Measurements from ENCODE around the gene ALDH1A3. TPM values are rescaled to one million over a fixed set of nuclear protein-coding genes. Genes with fewer than 3 reads are reported as not detected.

The ALDH1A3 gene
- total RNA-seq, 2 experiments from 2014 or later = not detected

- Histone ChIP-seq H3K36me3 (ENCODE audit: insufficient read depth, low read length) (no peaks in the 10 kb centered on the region), H3K27me3 (ENCODE audit: control insufficient read depth in 1 of 2, insufficient read depth in 2 of 2, low read length in 2 of 2) (no peaks in the 10 kb centered on the region), H3K4me3 (ENCODE audit: low read length) (no peak overlapping the region), H3K27ac (ENCODE audit: low read depth in 1 of 2, low read length in 2 of 2) (no peak overlapping the region), H3K4me1 (ENCODE audit: insufficient read depth, low read length) (no peaks in the 10 kb centered on the region), H3K9me3 (ENCODE audit: control insufficient read depth in 1 of 2, insufficient read depth in 1 of 2, low read length in 2 of 2) (no peaks in the 10 kb centered on the region)
- Mint-ChIP-seq H3K27ac (no peak overlapping the region), H3K36me3 (ENCODE audit: low read depth) (no peaks in the 10 kb centered on the region), H3K4me1 (ENCODE audit: low read depth) (no peaks in the 10 kb centered on the region), H3K9me3 (no peaks in the 10 kb centered on the region), H3K27me3 (peaks cover 15% of the 10 kb centered on the region), H3K4me3 (no peak overlapping the region)
- ChIA-PET POLR2A (interaction anchor here (0.6 kb wide), 1 partner anchor 223 kb away, joined by 3 read pairs; no protein-coding TSS in a partner anchor), CTCF (no interaction called here)
- intact Hi-C loops (cut with DNase I, micrococcal nuclease) = no loop called here
- ATAC-seq (ENCODE audit: poor library complexity) (no peak), DNase-seq (no peak)
- TF ChIP-seq, protein P1, sequence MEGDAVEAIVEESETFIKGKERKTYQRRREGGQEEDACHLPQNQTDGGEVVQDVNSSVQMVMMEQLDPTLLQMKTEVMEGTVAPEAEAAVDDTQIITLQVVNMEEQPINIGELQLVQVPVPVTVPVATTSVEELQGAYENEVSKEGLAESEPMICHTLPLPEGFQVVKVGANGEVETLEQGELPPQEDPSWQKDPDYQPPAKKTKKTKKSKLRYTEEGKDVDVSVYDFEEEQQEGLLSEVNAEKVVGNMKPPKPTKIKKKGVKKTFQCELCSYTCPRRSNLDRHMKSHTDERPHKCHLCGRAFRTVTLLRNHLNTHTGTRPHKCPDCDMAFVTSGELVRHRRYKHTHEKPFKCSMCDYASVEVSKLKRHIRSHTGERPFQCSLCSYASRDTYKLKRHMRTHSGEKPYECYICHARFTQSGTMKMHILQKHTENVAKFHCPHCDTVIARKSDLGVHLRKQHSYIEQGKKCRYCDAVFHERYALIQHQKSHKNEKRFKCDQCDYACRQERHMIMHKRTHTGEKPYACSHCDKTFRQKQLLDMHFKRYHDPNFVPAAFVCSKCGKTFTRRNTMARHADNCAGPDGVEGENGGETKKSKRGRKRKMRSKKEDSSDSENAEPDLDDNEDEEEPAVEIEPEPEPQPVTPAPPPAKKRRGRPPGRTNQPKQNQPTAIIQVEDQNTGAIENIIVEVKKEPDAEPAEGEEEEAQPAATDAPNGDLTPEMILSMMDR (IDR thresholded peaks at IDR 0.05) = no peak
Measured at GRCh38 chr15:100934726-100935125, 55.1 kb downstream of the ALDH1A3 start.

DNA sequence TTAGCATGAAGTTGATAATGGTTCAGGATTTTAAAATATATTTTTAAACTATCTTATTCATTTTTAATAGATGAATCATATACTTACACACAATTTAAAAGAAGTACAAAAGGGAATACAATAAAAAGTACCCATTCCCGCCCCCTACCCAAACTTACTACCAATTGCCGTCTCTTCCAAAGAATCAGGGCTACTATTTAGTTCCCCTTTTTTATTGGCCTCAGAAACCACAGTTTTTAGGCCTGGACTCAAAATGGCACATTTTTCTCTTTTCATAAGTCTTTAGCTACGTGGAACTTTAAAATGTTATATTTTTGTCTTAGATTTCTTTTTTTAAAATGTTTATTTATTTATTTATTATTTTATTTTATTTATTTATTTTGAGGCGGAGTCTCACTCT lies 57.5 kb downstream of the ALDH1A3 start:
- ChIA-PET CTCF (no interaction called here), POLR2A (no interaction called here)

GRCh38 chr15:100939791-100940190 lies 60.2 kb downstream of the ALDH1A3 start:
- H3K4me3 Mint-ChIP-seq = no peak overlapping the region
- peaks cover 0 to 2% of the 10 kb centered on the region in 2 experiments for H3K27me3 ChIP-seq (ENCODE audit: control insufficient read depth in 1 of 2, insufficient read depth in 2 of 2, low read length in 2 of 2)
- H3K27ac Mint-ChIP-seq = no peak overlapping the region
- no peaks in the 10 kb centered on the region for H3K36me3 Mint-ChIP-seq (ENCODE audit: low read depth)
- intact Hi-C loops (cut with DNase I, micrococcal nuclease) = no loop called here
- DNase-seq (no peak), ATAC-seq (ENCODE audit: poor library complexity) (no peak)
- peaks cover 6% of the 10 kb centered on the region for H3K27me3 Mint-ChIP-seq
- no peaks in the 10 kb centered on the region for H3K4me1 Mint-ChIP-seq (ENCODE audit: low read depth)
- CTCF ChIA-PET = no interaction called here
- H3K9me3 ChIP-seq (ENCODE audit: control insufficient read depth in 1 of 2, insufficient read depth in 1 of 2, low read length in 2 of 2) = peaks cover 0 to 4% of the 10 kb centered on the region in 2 experiments
- no peaks in the 10 kb centered on the region for H3K4me1 ChIP-seq (ENCODE audit: insufficient read depth, low read length)
- no peaks in the 10 kb centered on the region for H3K9me3 Mint-ChIP-seq
- no peaks in the 10 kb centered on the region for H3K36me3 ChIP-seq (ENCODE audit: insufficient read depth, low read length)
- TF ChIP-seq, protein P1 (IDR thresholded peaks at IDR 0.05) = no peak
- H3K4me3 ChIP-seq (ENCODE audit: low read length) = no peak overlapping the region
- H3K27ac ChIP-seq (ENCODE audit: low read depth in 1 of 2, low read length in 2 of 2) = no peak overlapping the region
- POLR2A ChIA-PET = no interaction called here

More for the DNA sequence above, 57.5 kb downstream of the ALDH1A3 start:
- intact Hi-C loops (cut with DNase I, micrococcal nuclease) = no loop called here
- DNase-seq (no peak), ATAC-seq (ENCODE audit: poor library complexity) (no peak)
- Mint-ChIP-seq H3K27ac (no peak overlapping the region), H3K36me3 (ENCODE audit: low read depth) (no peaks in the 10 kb centered on the region), H3K9me3 (no peaks in the 10 kb centered on the region), H3K4me1 (ENCODE audit: low read depth) (no peaks in the 10 kb centered on the region), H3K27me3 (peaks cover 6% of the 10 kb centered on the region), H3K4me3 (no peak overlapping the region)
- H3K36me3 ChIP-seq (ENCODE audit: insufficient read depth, low read length) = no peaks in the 10 kb centered on the region
- no peaks in the 10 kb centered on the region for H3K4me1 ChIP-seq (ENCODE audit: insufficient read depth, low read length)
- peaks cover 0 to 2% of the 10 kb centered on the region in 2 experiments for H3K27me3 ChIP-seq (ENCODE audit: control insufficient read depth in 1 of 2, insufficient read depth in 2 of 2, low read length in 2 of 2)
- H3K27ac ChIP-seq (ENCODE audit: low read depth in 1 of 2, low read length in 2 of 2) = no peak overlapping the region
- H3K9me3 ChIP-seq (ENCODE audit: control insufficient read depth in 1 of 2, insufficient read depth in 1 of 2, low read length in 2 of 2) = peaks cover 0 to 4% of the 10 kb centered on the region in 2 experiments
- TF ChIP-seq, protein P1 (IDR thresholded peaks at IDR 0.05) = no peak
- H3K4me3 ChIP-seq (ENCODE audit: low read length) = no peak overlapping the region
